Astrocyte (in vitro differentiated cells and primary cell): ENCODE measurements around the gene FTO. TPM values are rescaled to one million over a fixed set of nuclear protein-coding genes. Genes with fewer than 3 reads are reported as not detected.

Source experiments
- DNase-seq: peaks from one replicate; pipeline ENCODE4 v3.0.0-alpha.2; 2010; ENCODE audit warnings: low read depth
- FAIRE-seq: peaks from 2 replicates; lab custom pipeline; 2011; peaks lifted over from hg19 to GRCh38; lab: Jason Lieb, UNC
- H2AFZ ChIP-seq: 2 replicates; pipeline ENCODE4 v1.6.0; 2012; ENCODE audit warnings: low read depth, low read length, inconsistent platforms
- H3K27ac ChIP-seq: 2 replicates; pipeline ENCODE4 v1.5.1; 2011; ENCODE audit warnings: low read depth, low read length, inconsistent platforms
- H3K27me3 ChIP-seq: 2 replicates; pipeline ENCODE4 v1.6.0; 2011; ENCODE audit warnings: low read length, inconsistent platforms; ENCODE audit not compliant: insufficient read depth
- H3K36me3 ChIP-seq: 2 replicates; pipeline ENCODE4 v1.5.1; 2011; ENCODE audit warnings: low read length, inconsistent platforms; ENCODE audit not compliant: insufficient read depth
- H3K4me1 ChIP-seq: 2 replicates; pipeline ENCODE4 v1.5.1; 2011; ENCODE audit warnings: low read length, inconsistent platforms; ENCODE audit not compliant: insufficient read depth
- H3K4me2 ChIP-seq: 2 replicates; pipeline ENCODE4 v1.6.0; 2012; ENCODE audit warnings: low read length, inconsistent platforms
- H3K4me3 ChIP-seq: 2 replicates; pipeline ENCODE4 v1.5.1; 2011; ENCODE audit warnings: low read depth, mild to moderate bottlenecking, low read length, inconsistent platforms; ENCODE audit not compliant: insufficient read depth
- H3K79me2 ChIP-seq: 2 replicates; pipeline ENCODE4 v1.6.0; 2012; ENCODE audit warnings: mild to moderate bottlenecking, low read length, inconsistent platforms; ENCODE audit not compliant: insufficient read depth
- H3K9ac ChIP-seq: 2 replicates; pipeline ENCODE4 v1.6.0; 2012; ENCODE audit warnings: mild to moderate bottlenecking, low read length, inconsistent platforms
- H3K9me3 ChIP-seq: 2 replicates; pipeline ENCODE4 v1.5.1; 2012; ENCODE audit warnings: low read depth, mild to moderate bottlenecking, low read length, inconsistent platforms; ENCODE audit not compliant: insufficient read depth
- H4K20me1 ChIP-seq: 2 replicates; pipeline ENCODE4 v1.6.0; 2012; ENCODE audit warnings: low read length, inconsistent platforms; ENCODE audit not compliant: insufficient read depth
- H3K27ac Mint-ChIP-seq: one replicate; pipeline ENCODE4 v1.8.0; 2021; ENCODE audit warnings: mild to moderate bottlenecking, mixed read lengths; ENCODE audit not compliant: unreplicated experiment
- H3K27me3 Mint-ChIP-seq: one replicate; pipeline ENCODE4 v1.8.0; 2021; ENCODE audit warnings: low read depth, mixed read lengths; ENCODE audit not compliant: unreplicated experiment
- H3K36me3 Mint-ChIP-seq: one replicate; pipeline ENCODE4 v1.8.0; 2021; ENCODE audit warnings: low read depth, mixed read lengths; ENCODE audit not compliant: unreplicated experiment
- H3K4me1 Mint-ChIP-seq: one replicate; pipeline ENCODE4 v1.8.0; 2021; ENCODE audit warnings: low read depth, mixed read lengths; ENCODE audit not compliant: unreplicated experiment
- H3K4me3 Mint-ChIP-seq: one replicate; pipeline ENCODE4 v1.8.0; 2021; ENCODE audit warnings: mild to moderate bottlenecking, moderate library complexity, mixed read lengths; ENCODE audit not compliant: unreplicated experiment
- H3K9me3 Mint-ChIP-seq: one replicate; pipeline ENCODE4 v1.8.0; 2021; ENCODE audit warnings: mild to moderate bottlenecking, mixed read lengths; ENCODE audit not compliant: unreplicated experiment
- CTCF ChIP-seq: IDR thresholded peaks from 2 replicates; pipeline ENCODE4 v1.5.1; 2011; ENCODE audit warnings: low read depth, mild to moderate bottlenecking, inconsistent platforms, low read length, moderate library complexity; ENCODE audit not compliant: insufficient read depth
- EZH2 ChIP-seq: IDR thresholded peaks from 2 replicates; pipeline ENCODE4 v1.6.1; 2012; ENCODE audit warnings: mild to moderate bottlenecking, low read length, inconsistent platforms; ENCODE audit not compliant: insufficient read depth
- total RNA-seq: library from RNA; stranded (reverse); gene quantifications from 2 replicates; pipeline ENCODE4 v1.2.1, GENCODE V29; 2021

Gene FTO
- total RNA-seq, 1 donor from 2014 or later = 73.1 TPM

GRCh38 chr16:53952215-53953208 is 248.6 kb downstream of the FTO start:
- Histone ChIP-seq H4K20me1 (peaks cover 7% of the 10 kb centered on the region), H3K9ac (no peak overlapping the region), H2AFZ (no peak overlapping the region), H3K4me3 (no peak overlapping the region), H3K27ac (no peak overlapping the region), H3K27me3 (no peaks in the 10 kb centered on the region), H3K4me1 (no peaks in the 10 kb centered on the region), H3K36me3 (no peaks in the 10 kb centered on the region), H3K9me3 (no peaks in the 10 kb centered on the region), H3K4me2 (no peak overlapping the region), H3K79me2 (no peaks in the 10 kb centered on the region)
- peaks cover 4% of the 10 kb centered on the region for H3K36me3 Mint-ChIP-seq
- H3K27me3 Mint-ChIP-seq = no peaks in the 10 kb centered on the region
- H3K4me1 Mint-ChIP-seq = peaks cover 9% of the 10 kb centered on the region
- no peaks in the 10 kb centered on the region for H3K9me3 Mint-ChIP-seq
- TF ChIP-seq CTCF (no peak), EZH2 (no peak)
- H3K27ac Mint-ChIP-seq = no peak overlapping the region
- FAIRE-seq = peak; percentile 23
- H3K4me3 Mint-ChIP-seq = no peak overlapping the region
- DNase-seq = peak; percentile 42

- H3K27ac Mint-ChIP-seq = no peak overlapping the region
- Histone ChIP-seq H3K4me2 (no peak overlapping the region), H3K4me3 (no peak overlapping the region), H3K9me3 (no peaks in the 10 kb centered on the region), H3K36me3 (no peaks in the 10 kb centered on the region), H3K27me3 (no peaks in the 10 kb centered on the region), H4K20me1 (peaks cover 5% of the 10 kb centered on the region), H3K4me1 (no peaks in the 10 kb centered on the region), H2AFZ (no peak overlapping the region), H3K9ac (no peak overlapping the region), H3K27ac (no peak overlapping the region), H3K79me2 (no peaks in the 10 kb centered on the region)
- H3K4me1 Mint-ChIP-seq = peaks cover 9% of the 10 kb centered on the region
- DNase-seq = no peak
- no peaks in the 10 kb centered on the region for H3K27me3 Mint-ChIP-seq
- no peaks in the 10 kb centered on the region for H3K9me3 Mint-ChIP-seq
- peaks cover 4% of the 10 kb centered on the region for H3K36me3 Mint-ChIP-seq
- no peak for FAIRE-seq
- H3K4me3 Mint-ChIP-seq = no peak overlapping the region
- TF ChIP-seq EZH2 (no peak), CTCF (no peak)
Observed at GRCh38 chr16:53953336-53953735, 249.4 kb downstream of the FTO start.
